ENCODE results near the gene NVL.

Gene NVL

DNA sequence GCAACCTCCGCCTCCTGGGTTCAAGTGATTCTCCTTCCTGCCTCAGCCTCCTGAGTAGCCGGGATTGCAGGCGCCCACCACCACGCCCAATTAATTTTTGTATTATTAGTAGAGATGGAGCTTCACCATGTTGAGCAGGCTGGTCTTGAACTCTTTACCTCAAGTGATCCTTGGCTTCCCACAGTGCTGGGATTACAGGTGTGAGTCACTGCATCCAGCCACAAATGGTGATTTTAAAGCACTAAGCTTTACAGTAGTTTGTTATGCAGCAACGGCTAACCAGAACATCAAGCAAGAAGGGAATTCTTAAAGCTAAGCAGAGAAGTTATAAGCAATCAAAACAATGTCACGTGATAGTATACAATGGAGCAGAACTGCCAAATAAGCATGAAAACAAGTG, 65.7 kb downstream of the NVL start:
- Histone ChIP-seq H3K4me1 (ENCODE audit: insufficient read depth, low read length, poor library complexity, severe bottlenecking) (peaks cover 5% of the 10 kb centered on the region), H3K27me3 (ENCODE audit: insufficient read depth, low read length, poor library complexity, severe bottlenecking) (no peaks in the 10 kb centered on the region), H4K20me1 (ENCODE audit: insufficient read depth, low read length, poor library complexity, severe bottlenecking) (no peaks in the 10 kb centered on the region), H3K36me3 (ENCODE audit: insufficient read depth, low read length) (no peaks in the 10 kb centered on the region), H3K4me3 (ENCODE audit: low read length, poor library complexity, severe bottlenecking) (no peak overlapping the region), H3F3A (ENCODE audit: low read depth) (no peaks in the 10 kb centered on the region), H3K79me2 (ENCODE audit: insufficient read depth, low read length) (no peaks in the 10 kb centered on the region), H3K9me2 (replicated peaks; ENCODE audit: low read depth, low read length) (no peaks in the 10 kb centered on the region), H3K9ac (ENCODE audit: low read depth, low read length, poor library complexity, severe bottlenecking) (no peak overlapping the region), H2AFZ (ENCODE audit: low read length) (no peak overlapping the region), H3K9me3 (ENCODE audit: insufficient read depth, low read depth, low read length) (no peaks in the 10 kb centered on the region), H3K4me2 (ENCODE audit: low read depth, low read length, poor library complexity, severe bottlenecking) (no peak overlapping the region)
- TF ChIP-seq, protein P1, sequence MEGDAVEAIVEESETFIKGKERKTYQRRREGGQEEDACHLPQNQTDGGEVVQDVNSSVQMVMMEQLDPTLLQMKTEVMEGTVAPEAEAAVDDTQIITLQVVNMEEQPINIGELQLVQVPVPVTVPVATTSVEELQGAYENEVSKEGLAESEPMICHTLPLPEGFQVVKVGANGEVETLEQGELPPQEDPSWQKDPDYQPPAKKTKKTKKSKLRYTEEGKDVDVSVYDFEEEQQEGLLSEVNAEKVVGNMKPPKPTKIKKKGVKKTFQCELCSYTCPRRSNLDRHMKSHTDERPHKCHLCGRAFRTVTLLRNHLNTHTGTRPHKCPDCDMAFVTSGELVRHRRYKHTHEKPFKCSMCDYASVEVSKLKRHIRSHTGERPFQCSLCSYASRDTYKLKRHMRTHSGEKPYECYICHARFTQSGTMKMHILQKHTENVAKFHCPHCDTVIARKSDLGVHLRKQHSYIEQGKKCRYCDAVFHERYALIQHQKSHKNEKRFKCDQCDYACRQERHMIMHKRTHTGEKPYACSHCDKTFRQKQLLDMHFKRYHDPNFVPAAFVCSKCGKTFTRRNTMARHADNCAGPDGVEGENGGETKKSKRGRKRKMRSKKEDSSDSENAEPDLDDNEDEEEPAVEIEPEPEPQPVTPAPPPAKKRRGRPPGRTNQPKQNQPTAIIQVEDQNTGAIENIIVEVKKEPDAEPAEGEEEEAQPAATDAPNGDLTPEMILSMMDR (conservative IDR thresholded peaks at IDR 0.05; ENCODE audit: low read length), result no peak
- TF ChIP-seq EZH2phosphoT487 (IDR thresholded peaks at IDR 0.05; ENCODE audit: borderline replicate concordance), result no peak

DNA sequence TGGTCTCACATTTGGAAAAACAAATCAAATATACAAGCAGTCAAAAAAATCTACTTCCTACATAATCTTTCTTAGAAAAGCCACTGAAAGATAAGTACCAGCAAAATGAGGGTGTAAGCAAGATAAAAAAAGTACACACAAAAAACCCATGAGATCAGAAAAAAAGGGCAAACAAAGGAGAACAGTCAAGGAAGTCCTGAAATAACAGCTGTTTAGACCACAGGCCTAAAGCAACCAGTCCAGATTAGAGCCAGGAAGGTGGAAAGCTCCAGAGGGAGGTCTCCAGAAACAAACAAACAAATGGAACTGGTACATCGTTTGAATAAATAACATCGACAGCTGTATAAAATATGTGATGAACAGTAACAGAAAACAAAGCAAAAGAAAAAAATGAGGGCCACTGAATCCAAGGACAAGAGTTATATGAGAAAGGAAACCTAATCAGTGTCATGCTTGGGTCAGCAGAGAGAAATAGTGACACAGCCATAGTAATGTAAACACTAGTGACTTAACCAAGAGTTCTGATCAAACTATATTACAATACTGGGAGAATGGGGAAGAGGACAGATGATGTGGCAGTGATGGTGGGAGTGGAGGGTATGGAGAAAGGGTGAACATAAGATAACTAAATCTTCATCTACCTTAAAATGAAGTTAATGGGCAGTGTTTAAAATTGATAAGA, 67.5 kb downstream of the NVL start:
- Histone ChIP-seq H2AFZ (ENCODE audit: low read length) (no peak overlapping the region), H3K9me2 (replicated peaks; ENCODE audit: low read depth, low read length) (no peaks in the 10 kb centered on the region), H3K4me2 (ENCODE audit: low read depth, low read length, poor library complexity, severe bottlenecking) (no peak overlapping the region), H3K9me3 (ENCODE audit: insufficient read depth, low read depth, low read length) (no peaks in the 10 kb centered on the region), H3F3A (ENCODE audit: low read depth) (no peaks in the 10 kb centered on the region), H3K36me3 (ENCODE audit: insufficient read depth, low read length) (no peaks in the 10 kb centered on the region), H3K27me3 (ENCODE audit: insufficient read depth, low read length, poor library complexity, severe bottlenecking) (no peaks in the 10 kb centered on the region), H4K20me1 (ENCODE audit: insufficient read depth, low read length, poor library complexity, severe bottlenecking) (no peaks in the 10 kb centered on the region), H3K79me2 (ENCODE audit: insufficient read depth, low read length) (no peaks in the 10 kb centered on the region), H3K9ac (ENCODE audit: low read depth, low read length, poor library complexity, severe bottlenecking) (no peak overlapping the region), H3K4me3 (ENCODE audit: low read length, poor library complexity, severe bottlenecking) (no peak overlapping the region), H3K4me1 (ENCODE audit: insufficient read depth, low read length, poor library complexity, severe bottlenecking) (peaks cover 5% of the 10 kb centered on the region)
- TF ChIP-seq, protein P1 (conservative IDR thresholded peaks at IDR 0.05; ENCODE audit: low read length), result no peak
- TF ChIP-seq EZH2phosphoT487 (IDR thresholded peaks at IDR 0.05; ENCODE audit: borderline replicate concordance), result no peak

DNA sequence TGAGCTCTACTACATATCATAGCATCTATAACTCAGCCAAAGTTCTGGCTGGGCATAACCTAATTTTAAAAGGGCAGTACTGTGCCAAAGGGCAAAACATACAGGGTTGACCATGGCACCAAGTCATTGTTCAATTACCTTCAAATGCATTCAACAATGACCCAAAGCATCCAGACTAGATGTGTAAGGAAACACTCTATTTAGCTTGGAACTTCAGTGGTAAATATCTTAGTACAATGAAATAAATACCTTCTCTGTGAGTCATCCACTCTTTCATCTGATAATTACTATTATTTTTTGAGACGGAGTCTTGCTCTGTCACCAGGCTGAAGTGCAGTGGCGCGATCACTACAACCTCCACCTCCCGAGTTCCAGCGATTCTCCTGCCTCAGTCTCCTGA, 70.0 kb downstream of the NVL start:
- no peaks in the 10 kb centered on the region for H3K9me3 ChIP-seq (ENCODE audit: insufficient read depth, low read depth, low read length)
- no peak overlapping the region for H3K4me3 ChIP-seq (ENCODE audit: low read length, poor library complexity, severe bottlenecking)
- H3K4me1 ChIP-seq (ENCODE audit: insufficient read depth, low read length, poor library complexity, severe bottlenecking), result peaks cover 5% of the 10 kb centered on the region
- no peaks in the 10 kb centered on the region for H3K79me2 ChIP-seq (ENCODE audit: insufficient read depth, low read length)
- H3K9me2 ChIP-seq (replicated peaks; ENCODE audit: low read depth, low read length), result no peaks in the 10 kb centered on the region
- H2AFZ ChIP-seq (ENCODE audit: low read length), result no peak overlapping the region
- H3F3A ChIP-seq (ENCODE audit: low read depth), result no peaks in the 10 kb centered on the region
- no peak for TF ChIP-seq EZH2phosphoT487 (IDR thresholded peaks at IDR 0.05; ENCODE audit: borderline replicate concordance)
- TF ChIP-seq, protein P1 (conservative IDR thresholded peaks at IDR 0.05; ENCODE audit: low read length), result no peak
- H3K9ac ChIP-seq (ENCODE audit: low read depth, low read length, poor library complexity, severe bottlenecking), result no peak overlapping the region
- no peaks in the 10 kb centered on the region for H4K20me1 ChIP-seq (ENCODE audit: insufficient read depth, low read length, poor library complexity, severe bottlenecking)
- no peaks in the 10 kb centered on the region for H3K36me3 ChIP-seq (ENCODE audit: insufficient read depth, low read length)
- H3K27me3 ChIP-seq (ENCODE audit: insufficient read depth, low read length, poor library complexity, severe bottlenecking), result no peaks in the 10 kb centered on the region
- H3K4me2 ChIP-seq (ENCODE audit: low read depth, low read length, poor library complexity, severe bottlenecking), result no peak overlapping the region

All from Loucy (cell line).